A549 (cell line): ENCODE data around the gene OR7C1. TPM values are rescaled to one million over a fixed set of nuclear protein-coding genes. Genes with fewer than 3 reads are reported as not detected.
"Not testable (repeated sequence)": the region's sequence is repeated elsewhere in the genome, so short reads cannot be mapped to it uniquely, and the experiment has no call there.

Source experiments
- ATAC-seq, 2 experiments: fragments of 200-7000 bp in 1 of 2; fragments of >200 bp in 1 of 2; cut with Nextera tagmentation in 1 of 2; cut with Tn5 transposase in 1 of 2; 3 replicates each; pipeline versions ENCODE4 v1.8.0 to v1.9.1; 2018 to 2020; ENCODE audit warnings: mild to moderate bottlenecking in 1 of 2, moderate library complexity in 1 of 2
- CTCF ChIA-PET: fragments of 300-600 bp; sonication (Branson Sonifier 250); formaldehyde crosslinking; extraction: SDS; loops from one replicate; lab custom pipeline; 2021; ENCODE audit warnings: antibody characterized with exemption, inconsistent platforms; lab: Yijun Ruan, JAX
- POLR2A ChIA-PET: fragments of 350-600 bp; formaldehyde crosslinking; extraction: SDS; loops from one replicate; lab custom pipeline; 2021; ENCODE audit warnings: antibody characterized with exemption, inconsistent platforms; lab: Yijun Ruan, JAX
- DNase-seq, 2 experiments: peaks; one replicate each; pipeline versions ENCODE4 v3.0.0 to v3.0.0-alpha.2; 2011 to 2016; ENCODE audit warnings: low read depth in 1 of 2, low spot score in 1 of 2
- FAIRE-seq: peaks from 2 replicates; lab custom pipeline; 2011; peaks lifted over from hg19 to GRCh38; lab: Jason Lieb, UNC
- H3K27ac ChIP-seq, 2 experiments: fragments of >200 bp; sonication (Bioruptor Twin); formaldehyde crosslinking; 3 replicates each; pipeline ENCODE4 v1.5.1; 2016 to 2017
- H3K4me1 ChIP-seq: fragments of >200 bp; sonication (Bioruptor Twin); formaldehyde crosslinking; 3 replicates; pipeline ENCODE4 v1.6.1; 2016
- H3K4me2 ChIP-seq: fragments of >200 bp; sonication (Bioruptor Twin); formaldehyde crosslinking; 3 replicates; pipeline ENCODE4 v1.6.1; 2016
- H3K4me3 ChIP-seq: fragments of >200 bp; sonication (Bioruptor Twin); formaldehyde crosslinking; 3 replicates; pipeline ENCODE4 v1.5.1; 2016
- H3K9me3 ChIP-seq: fragments of >200 bp; sonication (Bioruptor Twin); formaldehyde crosslinking; 3 replicates; pipeline ENCODE4 v1.6.1; 2016
- EHMT2 ChIP-seq: fragments of 200-600 bp; sonication (generic); IDR thresholded peaks from 2 replicates; pipeline ENCODE4 v1.6.1; 2016; ENCODE audit warnings: antibody characterized with exemption, low read depth, mild to moderate bottlenecking, moderate library complexity
- HDAC2 ChIP-seq: fragments of 200-600 bp; sonication (generic); IDR thresholded peaks from 2 replicates; pipeline ENCODE4 v1.6.1; 2016
- HEYL ChIP-seq: fragments of 250-450 bp; sonication (Bioruptor Pico); IDR thresholded peaks from 2 replicates; pipeline ENCODE4 v1.8.0; 2021; ENCODE audit warnings: mild to moderate bottlenecking, moderate library complexity
- HOXB13 ChIP-seq: fragments of 250-450 bp; sonication (Bioruptor Pico); IDR thresholded peaks from 2 replicates; pipeline ENCODE4 v1.5.0; 2020; ENCODE audit warnings: low read depth, mild to moderate bottlenecking, moderate library complexity
- MAX ChIP-seq: IDR thresholded peaks from 2 replicates; pipeline ENCODE4 v1.6.1; 2012
- MYC ChIP-seq: IDR thresholded peaks from 2 replicates; pipeline ENCODE4 v1.6.1; 2012; ENCODE audit warnings: mild to moderate bottlenecking, inconsistent platforms, low read length, improper control_type of control experiment, borderline replicate concordance
- POLR2AphosphoS2 ChIP-seq: conservative IDR thresholded peaks from 2 replicates; pipeline ENCODE4 v1.6.1; 2012; ENCODE audit warnings: low read length, improper control_type of control experiment, inconsistent platforms
- ZC3H11A ChIP-seq: fragments of 450-650 bp; IDR thresholded peaks from 2 replicates; pipeline ENCODE4 v1.6.1; 2014; ENCODE audit warnings: antibody characterized with exemption, mild to moderate bottlenecking
- ZSCAN20 ChIP-seq: fragments of 250-450 bp; sonication (Bioruptor Pico); IDR thresholded peaks from 2 replicates; pipeline ENCODE4 v1.8.0; 2022; ENCODE audit warnings: mild to moderate bottlenecking, moderate library complexity
- WGBS: methylation state at CpG from one replicate; pipeline ENCODE4 v1.1.6; 2017; ENCODE audit errors: missing lambda C conversion rate; 5-methylcytosine and 5-hydroxymethylcytosine counted together
- polyA plus RNA-seq, 4 experiments: library from polyadenylated mRNA; depleted of rRNA in 3 of 4; stranded (reverse); fragments of >200 nt; fragmentation: RNase III in 1 of 4; extraction: RNeasy Plus Mini Kit Qiagen cat#74134 plus additional on column Dnase treatment in 1 of 4; gene quantifications; 2 replicates in 3 of 4; 3 replicates in 1 of 4; pipeline ENCODE4 v1.2.3, GENCODE V29; 2011 to 2017
- TF ChIP-seq, protein P1 (sequence below): fragments of 450-650 bp; IDR thresholded peaks from 2 replicates; pipeline ENCODE4 v1.6.1; 2014; ENCODE audit warnings: antibody characterized with exemption
- TF ChIP-seq, protein P2 (sequence below): fragments of >200 bp; sonication (Bioruptor Twin); formaldehyde crosslinking; IDR thresholded peaks from 2 replicates; pipeline ENCODE4 v1.6.1; 2016

The OR7C1 gene
- polyA plus RNA-seq, 2 of the 4 experiments (the other 2 are of a cell fraction), result not detected

DNA sequence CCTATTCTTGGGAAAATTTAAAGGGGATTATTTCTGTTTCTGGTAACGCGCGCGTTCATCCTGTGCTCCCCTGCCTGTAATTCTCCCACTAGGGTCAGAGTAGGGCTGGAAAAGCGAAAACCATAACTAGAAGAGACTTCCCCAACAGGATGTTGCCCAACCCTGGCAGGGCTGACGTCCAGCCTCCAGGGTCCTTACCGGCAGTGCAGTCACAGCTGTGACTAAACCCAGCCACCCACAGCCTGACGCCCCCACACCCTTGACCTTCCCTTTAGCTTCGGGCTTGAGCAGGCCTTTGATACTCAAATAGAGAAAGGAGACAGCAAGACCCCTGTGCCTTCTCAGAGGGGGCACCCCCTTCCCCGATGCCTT, 50.3 kb downstream of the OR7C1 start:
- 0 out of 6 replicates have a peak, but pooled peaks of 1 of the 2 experiments have one; percentile 43 for ATAC-seq
- H3K4me3 ChIP-seq, H3K4me2 ChIP-seq, H3K27ac ChIP-seq, H3K9me3 ChIP-seq, H3K4me1 ChIP-seq, DNase-seq, POLR2A ChIA-PET, FAIRE-seq: not testable (repeated sequence)
- WGBS, result 55% methylated on average over 9 of the region's 10 CpGs
- CTCF ChIA-PET, result interaction anchor here (0.6 to 2.5 kb wide), 3 partner anchors 29 to 107 kb away, joined by 3 to 12 read pairs (median 3); no protein-coding TSS in a partner anchor

GRCh38 chr19:14783410-14783998, 51.5 kb downstream of the OR7C1 start:
- H3K4me3 ChIP-seq, H3K9me3 ChIP-seq, H3K4me2 ChIP-seq, CTCF ChIA-PET, DNase-seq, H3K4me1 ChIP-seq, FAIRE-seq, H3K27ac ChIP-seq, POLR2A ChIA-PET, ATAC-seq: not testable (repeated sequence)
- WGBS, result 49% methylated on average over 5 of the region's 8 CpGs

- TF ChIP-seq, protein P1, sequence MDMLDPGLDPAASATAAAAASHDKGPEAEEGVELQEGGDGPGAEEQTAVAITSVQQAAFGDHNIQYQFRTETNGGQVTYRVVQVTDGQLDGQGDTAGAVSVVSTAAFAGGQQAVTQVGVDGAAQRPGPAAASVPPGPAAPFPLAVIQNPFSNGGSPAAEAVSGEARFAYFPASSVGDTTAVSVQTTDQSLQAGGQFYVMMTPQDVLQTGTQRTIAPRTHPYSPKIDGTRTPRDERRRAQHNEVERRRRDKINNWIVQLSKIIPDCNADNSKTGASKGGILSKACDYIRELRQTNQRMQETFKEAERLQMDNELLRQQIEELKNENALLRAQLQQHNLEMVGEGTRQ, result no peak
- TF ChIP-seq, protein P2, sequence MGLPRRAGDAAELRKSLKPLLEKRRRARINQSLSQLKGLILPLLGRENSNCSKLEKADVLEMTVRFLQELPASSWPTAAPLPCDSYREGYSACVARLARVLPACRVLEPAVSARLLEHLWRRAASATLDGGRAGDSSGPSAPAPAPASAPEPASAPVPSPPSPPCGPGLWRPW, result no peak
- TF ChIP-seq ZSCAN20 (CRISPR knock-in tag) (no peak), EHMT2 (no peak), MYC (no peak), HEYL (CRISPR knock-in tag) (no peak), MAX (no peak), POLR2AphosphoS2 (no peak), ZC3H11A (no peak), HOXB13 (CRISPR knock-in tag) (no peak), HDAC2 (no peak)
- no peaks in the 10 kb centered on the region for H3K4me1 ChIP-seq
- no peaks in the 10 kb centered on the region for H3K9me3 ChIP-seq
- POLR2A ChIA-PET, result no interaction called here
- ATAC-seq, result no peak
- CTCF ChIA-PET, result interaction anchor here (1.5 kb wide), 1 partner anchor 13 kb away, joined by 3 read pairs; no protein-coding TSS in a partner anchor
- no peak overlapping the region for H3K27ac ChIP-seq
- no peak overlapping the region for H3K4me3 ChIP-seq
- 76% methylated on average over 16 of the region's 16 CpGs for WGBS
- DNase-seq, result no peak
- no peak for FAIRE-seq
- no peak overlapping the region for H3K4me2 ChIP-seq
These were observed 52.2 kb downstream of the OR7C1 start for GRCh38 chr19:14782626-14783409.

DNA sequence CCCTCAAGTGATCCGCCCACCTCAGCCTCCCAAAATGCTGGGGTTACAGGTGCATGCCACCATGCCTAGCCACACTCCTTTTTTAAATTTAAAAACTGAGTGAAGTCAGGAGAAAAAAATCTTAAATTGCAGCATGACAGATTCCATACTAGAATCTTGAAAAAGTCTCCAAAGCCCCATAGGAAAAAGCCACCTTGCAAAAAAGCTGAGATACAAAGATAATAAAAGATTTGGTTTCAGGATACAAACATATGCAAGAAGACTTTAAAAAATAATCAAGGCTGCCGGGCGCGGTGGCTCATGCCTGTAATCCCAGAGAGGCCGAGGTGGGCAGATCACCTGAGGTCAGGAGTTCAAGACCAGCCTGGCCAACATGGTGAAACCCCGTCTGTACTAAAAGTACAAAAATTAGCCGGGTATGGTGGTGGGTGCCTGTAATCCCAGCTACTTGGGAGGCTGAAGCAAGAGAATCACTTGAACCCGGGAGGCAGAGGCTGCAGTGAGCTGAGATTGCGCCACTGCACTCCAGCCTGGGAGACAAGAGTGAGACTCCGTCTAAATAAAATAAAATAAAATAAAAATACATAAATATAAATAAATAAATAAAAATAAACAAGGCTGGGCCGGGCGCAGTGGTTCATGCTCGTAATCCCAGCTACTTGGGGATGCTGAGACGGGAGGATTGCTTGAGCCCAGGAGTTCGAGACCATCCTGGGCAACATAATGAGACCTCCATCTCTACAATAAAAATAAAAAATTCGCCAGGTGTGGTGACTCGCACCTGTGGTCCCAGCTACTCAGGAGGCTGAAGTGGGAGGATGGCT, 53.1 kb downstream of the OR7C1 start:
- H3K4me1 ChIP-seq, POLR2A ChIA-PET, H3K9me3 ChIP-seq, ATAC-seq, FAIRE-seq, H3K4me2 ChIP-seq, H3K4me3 ChIP-seq, H3K27ac ChIP-seq, DNase-seq: not testable (repeated sequence)
- WGBS, result 62% methylated on average over 17 of the region's 17 CpGs
- CTCF ChIA-PET, result interaction anchor here (1.5 kb wide), 1 partner anchor 12 kb away, joined by 3 read pairs; no protein-coding TSS in a partner anchor

- POLR2A ChIA-PET, CTCF ChIA-PET, H3K4me2 ChIP-seq, H3K4me3 ChIP-seq, H3K27ac ChIP-seq, DNase-seq, H3K9me3 ChIP-seq, FAIRE-seq, H3K4me1 ChIP-seq: not testable (repeated sequence)
- 44% methylated on average over 12 of the region's 14 CpGs for WGBS
- ATAC-seq, result 0 out of 6 replicates have a peak, but pooled peaks of 1 of the 2 experiments have one; percentile 10
These were observed 54.3 kb downstream of the OR7C1 start for GRCh38 chr19:14780622-14781225.
